PFSK-1 (cell line): ENCODE data around the gene PAX8.

Experiments
- REST ChIP-seq, 2 experiments: IDR thresholded peaks; 2 replicates each; pipeline versions ENCODE4 v1.6.1 to v1.8.0; 2011 to 2012; ENCODE audit warnings: low read depth in 2 of 2, low read length in 2 of 2, control low read depth in 1 of 2, inconsistent platforms in 1 of 2, mild to moderate bottlenecking in 1 of 2, moderate library complexity in 1 of 2; ENCODE audit not compliant: insufficient read depth in 1 of 2
- SIN3A ChIP-seq: IDR thresholded peaks from 2 replicates; pipeline ENCODE4 v1.6.1; 2012; ENCODE audit warnings: mild to moderate bottlenecking, low read length, moderate library complexity, borderline replicate concordance; ENCODE audit not compliant: insufficient read depth
- TAF1 ChIP-seq: IDR thresholded peaks from 2 replicates; pipeline ENCODE4 v1.6.1; 2012; ENCODE audit warnings: low read length, control low read depth, borderline replicate concordance; ENCODE audit not compliant: insufficient read depth

DNA sequence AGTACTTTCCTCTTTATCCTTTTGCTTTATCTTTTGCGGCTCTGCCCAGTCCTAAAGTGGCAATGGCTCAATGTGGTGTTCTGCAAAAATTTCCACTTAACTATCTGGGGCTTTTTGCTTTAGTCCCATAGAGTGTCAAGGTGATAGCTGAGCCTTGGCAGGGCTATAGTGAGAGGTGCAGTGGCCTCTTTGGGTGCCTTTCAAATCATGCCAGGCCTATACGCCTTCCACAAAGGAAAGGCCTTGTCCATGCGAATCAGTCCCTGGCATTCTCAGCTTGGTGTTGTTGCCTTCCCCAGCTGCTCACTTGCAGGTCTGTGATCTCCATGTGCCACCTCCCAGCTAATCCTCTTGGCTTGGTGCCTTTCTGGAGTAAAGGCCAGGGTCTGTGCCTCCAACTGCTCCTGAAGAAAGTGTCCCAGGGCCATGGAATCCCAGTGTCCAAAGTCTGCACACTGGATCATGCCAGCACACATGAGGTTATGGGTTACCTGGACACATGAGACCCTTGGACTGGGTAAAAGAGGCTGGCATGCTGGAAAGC lies 26.6 kb downstream of the PAX8 start:
- no peak for TF ChIP-seq TAF1
- no peak for TF ChIP-seq REST (IDR thresholded peaks at IDR 0.05; ENCODE audit: insufficient read depth in 1 of 2, low read depth in 2 of 2, low read length in 2 of 2)
- TF ChIP-seq SIN3A = no peak
